IMR-90 (cell line): ENCODE data around the gene AQP5. TPM values are rescaled to one million over a fixed set of nuclear protein-coding genes. Genes with fewer than 3 reads are reported as not detected.

ENCODE experiments used
- ATAC-seq: fragments of 200-7000 bp; cut with Tn5 transposase; 2 replicates; pipeline ENCODE4 v1.9.1; 2020; ENCODE audit warnings: low read depth, mild to moderate bottlenecking, moderate library complexity
- BruUV-seq: library from RNA; stranded (reverse); fragments of 400-500 nt; replicated peaks from 2 replicates; lab custom pipeline; 2021; lab: Mats Ljungman, UMichigan
- CTCF ChIA-PET: fragments of 300-600 bp; formaldehyde crosslinking; extraction: SDS; loops from one replicate; lab custom pipeline; 2021; ENCODE audit warnings: antibody characterized with exemption; lab: Yijun Ruan, JAX
- POLR2A ChIA-PET: fragments of 300-600 bp; sonication (Branson Sonifier 250); formaldehyde crosslinking; loops from one replicate; lab custom pipeline; 2022; ENCODE audit warnings: antibody characterized with exemption; ENCODE audit not compliant: unreplicated experiment; lab: Charles Lee
- DNase-seq: peaks from one replicate; pipeline ENCODE4 v3.0.0; 2013
- H2AFZ ChIP-seq: replicated peaks from 2 replicates; pipeline ENCODE3; 2013; ENCODE audit warnings: low read length, mild to moderate bottlenecking; ENCODE audit not compliant: poor library complexity
- H2AK5ac ChIP-seq: 2 replicates; pipeline ENCODE4 v1.6.1; 2013; ENCODE audit warnings: low read depth, low read length, inconsistent platforms
- H2AK9ac ChIP-seq: replicated peaks from 2 replicates; pipeline ENCODE3; 2013; ENCODE audit warnings: mild to moderate bottlenecking, low read depth, low read length, moderate library complexity; ENCODE audit not compliant: poor library complexity
- H2BK120ac ChIP-seq: 2 replicates; pipeline ENCODE4 v1.6.1; 2013; ENCODE audit warnings: low read depth, low read length, inconsistent platforms
- H2BK15ac ChIP-seq: 3 replicates; pipeline ENCODE4 v1.6.1; 2013; ENCODE audit warnings: low read depth, low read length, inconsistent platforms
- H2BK20ac ChIP-seq: 2 replicates; pipeline ENCODE4 v1.6.1; 2013; ENCODE audit warnings: low read depth, mild to moderate bottlenecking, inconsistent platforms, low read length, moderate library complexity
- H2BK5ac ChIP-seq: 2 replicates; pipeline ENCODE4 v1.6.1; 2013; ENCODE audit warnings: mild to moderate bottlenecking, low read depth, low read length, inconsistent platforms; ENCODE audit not compliant: poor library complexity, severe bottlenecking
- H3K14ac ChIP-seq: replicated peaks from 2 replicates; pipeline ENCODE4 v1.6.1; 2013; ENCODE audit warnings: low read depth, low read length, inconsistent platforms
- H3K18ac ChIP-seq: 2 replicates; pipeline ENCODE4 v1.6.1; 2013; ENCODE audit warnings: low read depth, low read length, control low read depth
- H3K23ac ChIP-seq: 2 replicates; pipeline ENCODE4 v1.6.1; 2013; ENCODE audit warnings: low read depth, low read length, inconsistent platforms
- H3K27ac ChIP-seq: 2 replicates; pipeline ENCODE4 v1.5.1; 2013; ENCODE audit warnings: mild to moderate bottlenecking, control low read depth, low read length; ENCODE audit not compliant: insufficient read depth
- H3K27me3 ChIP-seq: 2 replicates; pipeline ENCODE4 v1.6.1; 2013; ENCODE audit warnings: low read length; ENCODE audit not compliant: control insufficient read depth, insufficient read depth
- H3K36me3 ChIP-seq: 2 replicates; pipeline ENCODE4 v1.6.1; 2013; ENCODE audit warnings: low read length, mixed read lengths; ENCODE audit not compliant: control insufficient read depth, insufficient read depth
- H3K4ac ChIP-seq: 2 replicates; pipeline ENCODE4 v1.6.1; 2013; ENCODE audit warnings: low read depth, low read length, inconsistent platforms
- H3K4me1 ChIP-seq: 2 replicates; pipeline ENCODE4 v1.6.1; 2013; ENCODE audit warnings: low read length, mixed read lengths; ENCODE audit not compliant: control insufficient read depth, insufficient read depth
- H3K4me2 ChIP-seq: 2 replicates; pipeline ENCODE4 v1.6.1; 2013; ENCODE audit warnings: low read depth, mild to moderate bottlenecking, control low read depth, low read length, moderate library complexity
- H3K4me3 ChIP-seq: 2 replicates; pipeline ENCODE4 v1.5.1; 2013; ENCODE audit warnings: low read depth, mild to moderate bottlenecking, control low read depth, low read length, moderate library complexity; ENCODE audit not compliant: insufficient read depth
- H3K56ac ChIP-seq: 2 replicates; pipeline ENCODE4 v1.6.1; 2013; ENCODE audit warnings: low read length, inconsistent platforms; ENCODE audit not compliant: insufficient read depth; ENCODE audit errors: extremely low read depth
- H3K79me1 ChIP-seq, 2 experiments: 2 replicates each; pipeline ENCODE4 v1.6.1; 2013; ENCODE audit warnings: low read length in 2 of 2, inconsistent platforms in 1 of 2, low read depth in 1 of 2
- H3K9ac ChIP-seq: 2 replicates; pipeline ENCODE4 v1.6.1; 2013; ENCODE audit warnings: low read depth, low read length, control low read depth
- H3K9me1 ChIP-seq: 2 replicates; pipeline ENCODE4 v1.6.1; 2013; ENCODE audit warnings: low read length, inconsistent platforms; ENCODE audit not compliant: insufficient read depth
- H3K9me3 ChIP-seq: 2 replicates; pipeline ENCODE4 v1.6.1; 2013; ENCODE audit warnings: low read length; ENCODE audit not compliant: control insufficient read depth, insufficient read depth
- H4K20me1 ChIP-seq: 2 replicates; pipeline ENCODE4 v1.6.1; 2013; ENCODE audit warnings: low read length, inconsistent platforms; ENCODE audit not compliant: insufficient read depth
- H4K5ac ChIP-seq: 2 replicates; pipeline ENCODE4 v1.6.1; 2013; ENCODE audit warnings: mild to moderate bottlenecking, low read depth, low read length, control low read depth
- H4K8ac ChIP-seq, 2 experiments: 2 replicates each; pipeline ENCODE4 v1.6.1; 2013; ENCODE audit warnings: low read depth in 2 of 2, low read length in 2 of 2, control low read depth in 1 of 2, inconsistent platforms in 1 of 2
- H4K91ac ChIP-seq: 2 replicates; pipeline ENCODE4 v1.6.1; 2013; ENCODE audit warnings: low read depth, low read length, inconsistent platforms; ENCODE audit not compliant: insufficient read depth
- BHLHE40 ChIP-seq: fragments of 150-350 bp; IDR thresholded peaks from 2 replicates; pipeline ENCODE4 v1.6.1; 2016; ENCODE audit warnings: mild to moderate bottlenecking, low read depth, low read length
- CEBPB ChIP-seq: IDR thresholded peaks from 2 replicates; pipeline ENCODE4 v1.6.1; 2012; ENCODE audit warnings: low read depth, low read length, improper control_type of control experiment
- NFE2L2 ChIP-seq: fragments of 150-350 bp; IDR thresholded peaks from 2 replicates; pipeline ENCODE4 v1.6.1; 2016; ENCODE audit warnings: low read depth, mild to moderate bottlenecking, low read length
- WGBS, 2 experiments: methylation state at CpG; one replicate each; pipeline versions ENCODE4 v1.1.5 to v1.1.7; 2013; ENCODE audit warnings: missing lambda C conversion rate in 2 of 2; ENCODE audit not compliant: insufficient read length in 1 of 2; ENCODE audit errors: extremely low coverage in 2 of 2; 5-methylcytosine and 5-hydroxymethylcytosine counted together
- dilution Hi-C: fragments of 300-500 bp; cut with HindIII; formaldehyde crosslinking; loops from one replicate; pipeline ENCODE4 v1.14.3; 2018; ENCODE audit warnings: low sequenced_read_pairs; ENCODE audit not compliant: unreplicated experiment
- in situ Hi-C: fragments of 300-500 bp; cut with MboI; formaldehyde crosslinking; loops from 3 replicates; pipeline ENCODE4 v1.14.3; 2019; ENCODE audit warnings: low sequenced_read_pairs, inconsistent platforms, mixed read lengths
- intact Hi-C: fragments of 100-400 bp; cut with micrococcal nuclease; formaldehyde crosslinking; loops from 2 replicates; pipeline ENCODE4 v1.10.0; 2022
- polyA plus RNA-seq, 3 experiments: library from polyadenylated mRNA; depleted of rRNA; stranded (reverse); fragments of >200 nt; gene quantifications; 2 replicates each; pipeline ENCODE4 v1.2.3, GENCODE V29; 2012; ENCODE audit warnings: low replicate concordance in 1 of 3
- total RNA-seq: library from RNA; depleted of rRNA; stranded (reverse); fragments of >200 nt; gene quantifications from 2 replicates; pipeline ENCODE4 v1.2.3, GENCODE V29; 2012
- TF ChIP-seq, protein P1 (sequence below): fragments of 150-350 bp; IDR thresholded peaks from 2 replicates; pipeline ENCODE4 v1.6.1; 2016; ENCODE audit warnings: low read depth, mild to moderate bottlenecking, low read length, moderate library complexity, borderline replicate concordance
- TF ChIP-seq, protein P2 (sequence below): fragments of 150-350 bp; IDR thresholded peaks from 2 replicates; pipeline ENCODE4 v1.6.1; 2017; ENCODE audit warnings: mild to moderate bottlenecking, antibody characterized with exemption, low read length, low read depth

AQP5 gene
- total and polyA plus RNA-seq, 2 of the 4 experiments (the other 2 are of a cell fraction): not detected

DNA sequence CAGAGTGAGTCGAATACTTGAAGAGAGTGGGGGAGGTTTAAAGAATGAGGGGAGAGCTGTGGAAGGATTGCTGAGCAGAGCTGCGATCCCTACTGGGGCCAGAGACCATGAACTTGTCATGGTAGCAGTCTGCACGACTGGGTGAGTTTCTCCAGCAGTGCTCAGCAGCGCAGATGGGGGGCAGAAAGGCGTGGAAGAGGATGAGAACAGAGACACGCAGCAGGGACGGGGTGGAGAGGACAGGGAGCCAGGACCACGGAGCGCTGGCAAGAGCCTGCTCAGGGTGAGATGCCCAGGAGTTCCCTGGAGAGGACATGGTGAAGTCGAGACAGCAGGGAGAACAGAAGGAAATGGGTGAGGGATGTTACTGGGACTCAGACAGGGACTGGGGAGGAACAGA, 9.0 kb downstream of the AQP5 start:
- TF ChIP-seq, protein P1, sequence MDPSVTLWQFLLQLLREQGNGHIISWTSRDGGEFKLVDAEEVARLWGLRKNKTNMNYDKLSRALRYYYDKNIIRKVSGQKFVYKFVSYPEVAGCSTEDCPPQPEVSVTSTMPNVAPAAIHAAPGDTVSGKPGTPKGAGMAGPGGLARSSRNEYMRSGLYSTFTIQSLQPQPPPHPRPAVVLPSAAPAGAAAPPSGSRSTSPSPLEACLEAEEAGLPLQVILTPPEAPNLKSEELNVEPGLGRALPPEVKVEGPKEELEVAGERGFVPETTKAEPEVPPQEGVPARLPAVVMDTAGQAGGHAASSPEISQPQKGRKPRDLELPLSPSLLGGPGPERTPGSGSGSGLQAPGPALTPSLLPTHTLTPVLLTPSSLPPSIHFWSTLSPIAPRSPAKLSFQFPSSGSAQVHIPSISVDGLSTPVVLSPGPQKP: no peak
- TF ChIP-seq NFE2L2 (no peak), CEBPB (no peak), BHLHE40 (no peak)
- TF ChIP-seq, protein P2, sequence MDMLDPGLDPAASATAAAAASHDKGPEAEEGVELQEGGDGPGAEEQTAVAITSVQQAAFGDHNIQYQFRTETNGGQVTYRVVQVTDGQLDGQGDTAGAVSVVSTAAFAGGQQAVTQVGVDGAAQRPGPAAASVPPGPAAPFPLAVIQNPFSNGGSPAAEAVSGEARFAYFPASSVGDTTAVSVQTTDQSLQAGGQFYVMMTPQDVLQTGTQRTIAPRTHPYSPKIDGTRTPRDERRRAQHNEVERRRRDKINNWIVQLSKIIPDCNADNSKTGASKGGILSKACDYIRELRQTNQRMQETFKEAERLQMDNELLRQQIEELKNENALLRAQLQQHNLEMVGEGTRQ: no peak
- WGBS, 2 experiments: 51% methylated on average over 9 of the region's 10 CpGs; no CpG with 5 or more reads in 1 of the 2 experiments
- Histone ChIP-seq H3K36me3 (no peaks in the 10 kb centered on the region), H3K18ac (no peak overlapping the region), H4K20me1 (no peaks in the 10 kb centered on the region), H2AFZ (no peak overlapping the region), H3K4me1 (no peaks in the 10 kb centered on the region), H3K56ac (no peak overlapping the region), H4K8ac (no peak overlapping the region), H3K27ac (no peak overlapping the region), H4K91ac (no peak overlapping the region), H3K23ac (no peak overlapping the region), H2AK9ac (no peak overlapping the region), H3K14ac (no peak overlapping the region), H4K5ac (no peak overlapping the region), H3K4me2 (no peak overlapping the region), H3K27me3 (peaks cover 58% of the 10 kb centered on the region), H3K9me3 (no peaks in the 10 kb centered on the region), H3K9me1 (no peaks in the 10 kb centered on the region), H3K9ac (no peak overlapping the region), H2BK120ac (no peak overlapping the region), H2AK5ac (no peak overlapping the region), H3K79me1 (no peaks in the 10 kb centered on the region), H2BK15ac (no peak overlapping the region), H2BK20ac (no peak overlapping the region), H3K4ac (no peak overlapping the region), H3K4me3 (no peak overlapping the region), H2BK5ac (no peak overlapping the region)
- in situ Hi-C loops: loop anchor here (5.0 to 10.0 kb wide), 2 partner anchors 87 to 204 kb away; partner anchors contain the start of gene ASIC1
- ATAC-seq (no peak), DNase-seq (no peak)
- intact Hi-C loops: no loop called here
- CTCF ChIA-PET: interaction anchor here (1.2 kb wide), 1 partner anchor 85 kb away, joined by 4 read pairs; no protein-coding TSS in a partner anchor
- POLR2A ChIA-PET: no interaction called here
- BruUV-seq: no TSS peak
- dilution Hi-C loops: no loop called here
